Neural cell (in vitro differentiated cells): ENCODE results near the gene TAGLN. TPM values are rescaled to one million over a fixed set of nuclear protein-coding genes. Genes with fewer than 3 reads are reported as not detected.

Experiments used
- H2AFZ ChIP-seq: fragments of 200-600, 300-800 bp; sonication (generic), shearing (Covaris generic); 2 replicates; pipeline ENCODE4 v1.6.0; 2014; ENCODE audit warnings: low read depth, mild to moderate bottlenecking, antibody characterized with exemption, low read length, moderate library complexity
- H3F3A ChIP-seq: fragments of 200-600 bp; shearing (Covaris generic); 2 replicates; pipeline ENCODE4 v1.6.1; 2016; ENCODE audit warnings: mild to moderate bottlenecking, moderate library complexity, mixed read lengths, antibody characterized with exemption, low read length; ENCODE audit not compliant: insufficient read depth, poor library complexity, severe bottlenecking
- H3K27ac ChIP-seq: fragments of 200-600, 300-800 bp; sonication (generic), shearing (Covaris generic); 2 replicates; pipeline ENCODE4 v1.5.1; 2014; ENCODE audit warnings: mild to moderate bottlenecking, low read length, moderate library complexity
- H3K27me3 ChIP-seq: fragments of 300-800, 200-600 bp; sonication (generic), shearing (Covaris generic); 2 replicates; pipeline ENCODE4 v1.6.0; 2014; ENCODE audit warnings: mild to moderate bottlenecking, low read depth, low read length, moderate library complexity; ENCODE audit not compliant: insufficient read depth
- H3K36me3 ChIP-seq: fragments of 300-800, 200-600 bp; sonication (generic), shearing (Covaris generic); 2 replicates; pipeline ENCODE4 v1.5.1; 2014; ENCODE audit warnings: mild to moderate bottlenecking, antibody characterized with exemption, low read length, moderate library complexity; ENCODE audit not compliant: insufficient read depth
- H3K4me2 ChIP-seq: fragments of 300-800, 200-600 bp; sonication (generic), shearing (Covaris generic); 2 replicates; pipeline ENCODE4 v1.6.0; 2014; ENCODE audit warnings: mild to moderate bottlenecking, low read length
- H3K4me3 ChIP-seq: fragments of 300-800, 200-600 bp; sonication (generic), shearing (Covaris generic); 2 replicates; pipeline ENCODE4 v1.5.1; 2014; ENCODE audit warnings: mild to moderate bottlenecking, low read length, moderate library complexity
- H3K79me2 ChIP-seq: fragments of 200-600 bp; shearing (Covaris generic); replicated peaks from 2 replicates; pipeline ENCODE4 v1.6.0; 2014; ENCODE audit warnings: mild to moderate bottlenecking, low read length, moderate library complexity; ENCODE audit not compliant: insufficient read depth
- H3K9ac ChIP-seq: fragments of 300-800, 200-600 bp; sonication (generic), shearing (Covaris generic); 2 replicates; pipeline ENCODE4 v1.6.1; 2016; ENCODE audit warnings: mild to moderate bottlenecking, low read length, mixed read lengths
- H3K9me2 ChIP-seq: fragments of 200-600 bp; shearing (Covaris generic); 2 replicates; pipeline ENCODE4 v1.6.1; 2016; ENCODE audit warnings: mild to moderate bottlenecking, low read length, mixed read lengths; ENCODE audit not compliant: insufficient read depth
- H3K9me3 ChIP-seq: fragments of 200-600, 300-800 bp; sonication (generic), shearing (Covaris generic); 2 replicates; pipeline ENCODE4 v1.6.1; 2016; ENCODE audit warnings: mild to moderate bottlenecking, mixed run types, low read length, moderate library complexity, mixed read lengths
- H4K20me1 ChIP-seq: fragments of 200-600 bp; shearing (Covaris generic); 2 replicates; pipeline ENCODE4 v1.6.1; 2016; ENCODE audit warnings: mild to moderate bottlenecking, mixed run types; ENCODE audit not compliant: insufficient read depth
- CTCF ChIP-seq: fragments of 450-650 bp; IDR thresholded peaks from 2 replicates; pipeline ENCODE4 v1.5.1; 2014; ENCODE audit warnings: antibody characterized with exemption, mild to moderate bottlenecking, moderate library complexity; ENCODE audit not compliant: poor library complexity, severe bottlenecking
- EP300 ChIP-seq: fragments of 450-650 bp; conservative IDR thresholded peaks from 2 replicates; pipeline ENCODE4 v1.6.1; 2014; ENCODE audit warnings: antibody characterized with exemption, mild to moderate bottlenecking, moderate library complexity; ENCODE audit not compliant: poor library complexity, severe bottlenecking
- EZH2 ChIP-seq: fragments of 200-600, 300-800 bp; shearing (Covaris generic), sonication (generic); IDR thresholded peaks from 2 replicates; pipeline ENCODE4 v1.6.1; 2014; ENCODE audit warnings: antibody characterized with exemption, low read length, borderline replicate concordance, mild to moderate bottlenecking; ENCODE audit not compliant: insufficient read depth, poor library complexity, severe bottlenecking
- MXI1 ChIP-seq: fragments of 450-650 bp; conservative IDR thresholded peaks from 2 replicates; pipeline ENCODE4 v1.6.1; 2014; ENCODE audit warnings: antibody characterized with exemption, mild to moderate bottlenecking; ENCODE audit not compliant: poor library complexity, severe bottlenecking
- POLR2AphosphoS5 ChIP-seq: IDR thresholded peaks from 2 replicates; pipeline ENCODE4 v1.6.1; 2012
- RAD21 ChIP-seq: fragments of 450-650 bp; conservative IDR thresholded peaks from 2 replicates; pipeline ENCODE4 v1.6.1; 2014; ENCODE audit warnings: antibody characterized with exemption, mild to moderate bottlenecking, moderate library complexity
- REST ChIP-seq: IDR thresholded peaks from 2 replicates; pipeline ENCODE4 v1.6.1; 2012; ENCODE audit warnings: borderline replicate concordance
- SMC3 ChIP-seq: fragments of 450-650 bp; conservative IDR thresholded peaks from 2 replicates; pipeline ENCODE4 v1.6.1; 2014; ENCODE audit warnings: antibody characterized with exemption, mild to moderate bottlenecking, moderate library complexity; ENCODE audit not compliant: poor library complexity
- TAF1 ChIP-seq: IDR thresholded peaks from 2 replicates; pipeline ENCODE4 v1.6.1; 2012; ENCODE audit warnings: low read depth
- polyA plus RNA-seq: library from polyadenylated mRNA; depleted of rRNA; stranded (reverse); fragments of >200 nt; gene quantifications from 2 replicates; pipeline ENCODE4 v1.2.3, GENCODE V29; 2014

Gene TAGLN
- polyA plus RNA-seq, 1 donor from 2014 or later: 15.7 TPM

GRCh38 chr11:117180661-117181585 lies 18.2 kb upstream of the TAGLN start:
- no peaks in the 10 kb centered on the region for H3F3A ChIP-seq
- no peak overlapping the region for H3K4me3 ChIP-seq
- H3K79me2 ChIP-seq: no peaks in the 10 kb centered on the region
- H3K4me2 ChIP-seq: no peak overlapping the region
- H3K36me3 ChIP-seq: no peaks in the 10 kb centered on the region
- no peak for TF ChIP-seq RAD21
- peak; percentile 23 for TF ChIP-seq CTCF
- H3K27ac ChIP-seq: no peak overlapping the region
- no peaks in the 10 kb centered on the region for H3K9me3 ChIP-seq
- no peak overlapping the region for H3K9ac ChIP-seq
- no peaks in the 10 kb centered on the region for H3K9me2 ChIP-seq
- no peaks in the 10 kb centered on the region for H3K27me3 ChIP-seq
- H4K20me1 ChIP-seq: no peaks in the 10 kb centered on the region
- no peak overlapping the region for H2AFZ ChIP-seq

- Histone ChIP-seq H3K79me2 (no peaks in the 10 kb centered on the region), H3K27me3 (no peaks in the 10 kb centered on the region), H3K9me3 (no peaks in the 10 kb centered on the region), H3K9ac (no peak overlapping the region), H3K27ac (no peak overlapping the region), H3K36me3 (no peaks in the 10 kb centered on the region), H4K20me1 (no peaks in the 10 kb centered on the region), H3F3A (no peaks in the 10 kb centered on the region), H3K4me2 (no peak overlapping the region), H3K9me2 (no peaks in the 10 kb centered on the region), H3K4me3 (no peak overlapping the region), H2AFZ (no peak overlapping the region)
- TF ChIP-seq TAF1 (no peak), SMC3 (no peak), REST (no peak), EP300 (no peak), RAD21 (no peak), EZH2 (no peak), POLR2AphosphoS5 (no peak), CTCF (no peak), MXI1 (no peak)
These were observed 17.3 kb upstream of the TAGLN start for GRCh38 chr11:117181586-117182550.
